HepG2 (cell line): ENCODE measurements around the gene KAZALD1. TPM values are rescaled to one million over a fixed set of nuclear protein-coding genes. Genes with fewer than 3 reads are reported as not detected.
A peak's percentile ranks its signal among the peaks of the same experiment; 100 is the strongest.

Experiments
- BORCS8-MEF2B ChIP-seq: sonication (generic); formaldehyde crosslinking; IDR thresholded peaks from 2 replicates; pipeline ENCODE4 v1.8.0; 2022; ENCODE audit warnings: mild to moderate bottlenecking, missing genetic modification reagents
- MEIS2 ChIP-seq: sonication (generic); formaldehyde crosslinking; IDR thresholded peaks from 2 replicates; pipeline ENCODE4 v1.9.0; 2021; ENCODE audit warnings: mild to moderate bottlenecking, missing genetic modification reagents
- PAXIP1 ChIP-seq: sonication (generic); formaldehyde crosslinking; conservative IDR thresholded peaks from 2 replicates; pipeline ENCODE4 v1.4.0; 2020; ENCODE audit warnings: mild to moderate bottlenecking, missing genetic modification reagents, moderate library complexity
- RERE ChIP-seq: IDR thresholded peaks from 2 replicates; pipeline ENCODE4 v1.6.1; 2016; ENCODE audit warnings: low read depth, missing genetic modification reagents, missing compliant biosample characterization
- SIX4 ChIP-seq: sonication (generic); formaldehyde crosslinking; IDR thresholded peaks from 2 replicates; pipeline ENCODE4 v1.4.0; 2020; ENCODE audit warnings: missing genetic modification reagents
- ZMYM2 ChIP-seq: sonication (generic); formaldehyde crosslinking; IDR thresholded peaks from 2 replicates; pipeline ENCODE4 v1.8.0; 2022; ENCODE audit warnings: mild to moderate bottlenecking, missing genetic modification reagents
- ZNF230 ChIP-seq: sonication (generic); formaldehyde crosslinking; IDR thresholded peaks from 2 replicates; pipeline ENCODE4 v1.4.0; 2020; ENCODE audit warnings: mild to moderate bottlenecking, missing genetic modification reagents
- ZNF276 ChIP-seq: sonication (generic); formaldehyde crosslinking; IDR thresholded peaks from 2 replicates; pipeline ENCODE4 v1.4.0; 2020; ENCODE audit warnings: mild to moderate bottlenecking, low read depth, missing genetic modification reagents
- ZNF350 ChIP-seq: sonication (generic); formaldehyde crosslinking; IDR thresholded peaks from 2 replicates; pipeline ENCODE4 v1.4.0; 2020; ENCODE audit warnings: mild to moderate bottlenecking, low read depth, missing genetic modification reagents, borderline replicate concordance
- ZNF430 ChIP-seq: sonication (generic); formaldehyde crosslinking; IDR thresholded peaks from 2 replicates; pipeline ENCODE4 v1.9.0; 2021; ENCODE audit warnings: mild to moderate bottlenecking, missing genetic modification reagents
- ZNF431 ChIP-seq: sonication (generic); formaldehyde crosslinking; IDR thresholded peaks from 2 replicates; pipeline ENCODE4 v1.9.0; 2022; ENCODE audit warnings: missing genetic modification reagents, low read depth, mild to moderate bottlenecking, borderline replicate concordance
- ZNF660 ChIP-seq: sonication (generic); formaldehyde crosslinking; IDR thresholded peaks from 2 replicates; pipeline ENCODE4 v1.5.1; 2020; ENCODE audit warnings: mild to moderate bottlenecking, low read depth, missing genetic modification reagents, borderline replicate concordance
- ZNF687 ChIP-seq: sonication (generic); formaldehyde crosslinking; IDR thresholded peaks from 2 replicates; pipeline ENCODE4 v1.5.1; 2020; ENCODE audit warnings: mild to moderate bottlenecking, missing genetic modification reagents, moderate library complexity
- polyA plus RNA-seq, 8 experiments: library from polyadenylated mRNA; depleted of rRNA in 3 of 8; stranded (reverse) in 7 of 8; unstranded in 1 of 8; fragments of >200 nt; fragmentation: Illumina TruSeq in 4 of 8; extraction: Trizol in 4 of 8; gene quantifications; 2 replicates each; pipeline versions ENCODE4 v1.2.1 to v1.2.3, GENCODE V29; 2011 to 2016; ENCODE audit warnings: low read depth in 4 of 8, missing spikeins in 1 of 8, mixed read lengths in 1 of 8; ENCODE audit not compliant: insufficient read depth in 1 of 8
- total RNA-seq, 5 experiments: library from RNA; depleted of rRNA; stranded (reverse); fragments of >200 nt; fragmentation: Illumina TruSeq; extraction: Trizol; gene quantifications; 2 replicates each; pipeline ENCODE4 v1.2.3, GENCODE V29; 2016; ENCODE audit warnings: low read depth in 1 of 5

Gene KAZALD1
- total and polyA plus RNA-seq, 2 of the 13 experiments (the other 11 are each of a cell fraction or from before 2014, with no cell fraction given) = 16.7 to 27.7 TPM

- TF ChIP-seq RERE (CRISPR knock-in tag) = no peak
- TF ChIP-seq ZNF350 (CRISPR knock-in tag) = peak; percentile 47; the same call in 1 of the 2 replicates
- TF ChIP-seq ZNF431 (CRISPR knock-in tag) = 0 out of 2 replicates have a peak, but pooled peaks have one; percentile 29
- TF ChIP-seq MEIS2 (CRISPR knock-in tag) = peak; percentile 77; the same call in 1 of the 2 replicates
- TF ChIP-seq ZNF660 = no peak
- TF ChIP-seq ZNF430 (CRISPR knock-in tag) = peak; percentile 71
- no peak for TF ChIP-seq SIX4
- TF ChIP-seq ZNF230 = peak; percentile 53; the same call in 1 of the 2 replicates
- peak; percentile 55; the same call in 1 of the 2 replicates for TF ChIP-seq ZNF276
- peak; percentile 60 for TF ChIP-seq PAXIP1 (CRISPR knock-in tag)
- 0 out of 2 replicates have a peak, but pooled peaks have one; percentile 20 for TF ChIP-seq ZMYM2 (CRISPR knock-in tag)
- TF ChIP-seq ZNF687 = peak; percentile 78
- TF ChIP-seq BORCS8-MEF2B (CRISPR knock-in tag) = no peak
These were observed 19.0 kb upstream of the KAZALD1 start (continued) for GRCh38 chr10:101042667-101043362.
